Fibroblast of villous mesenchyme (primary cell): Measurements from ENCODE around the gene GALNT16. TPM values are rescaled to one million over a fixed set of nuclear protein-coding genes. Genes with fewer than 3 reads are reported as not detected.
"Not testable (repeated sequence)": the region's sequence is repeated elsewhere in the genome, so short reads cannot be mapped to it uniquely, and the experiment has no call there.

ENCODE experiments used
- DNase-seq: peaks from one replicate; pipeline ENCODE4 v3.0.0-alpha.2; 2010; ENCODE audit warnings: low read depth
- H3K4me3 ChIP-seq: 2 replicates; pipeline ENCODE4 v1.5.1; 2011; ENCODE audit warnings: low read depth, mild to moderate bottlenecking, low read length
- CTCF ChIP-seq: IDR thresholded peaks from 2 replicates; pipeline ENCODE4 v1.5.1; 2012; ENCODE audit warnings: low read depth, mild to moderate bottlenecking, low read length; ENCODE audit not compliant: insufficient read depth
- total RNA-seq: library from RNA; depleted of rRNA; stranded (reverse); fragments of >200 nt; gene quantifications from 2 replicates; pipeline ENCODE4 v1.2.3, GENCODE V29; 2012

GALNT16 gene
- total RNA-seq, 1 donor: under 0.01 TPM

- H3K4me3 ChIP-seq: no peak overlapping the region
- DNase-seq: no peak
- no peak for TF ChIP-seq CTCF
Observed at GRCh38 chr14:69270097-69270496, 10.1 kb downstream of the GALNT16 start.

GRCh38 chr14:69270795-69271708, 11.1 kb downstream of the GALNT16 start:
- TF ChIP-seq CTCF: no peak
- DNase-seq: no peak
- H3K4me3 ChIP-seq: no peak overlapping the region

- TF ChIP-seq CTCF: no peak
- no peak for DNase-seq
- no peak overlapping the region for H3K4me3 ChIP-seq
Observed at GRCh38 chr14:69274321-69274720, 14.4 kb downstream of the GALNT16 start.

GRCh38 chr14:69275331-69275730, 15.4 kb downstream of the GALNT16 start:
- no peak overlapping the region for H3K4me3 ChIP-seq
- no peak for DNase-seq
- no peak for TF ChIP-seq CTCF

GRCh38 chr14:69277356-69277755, 17.4 kb downstream of the GALNT16 start:
- DNase-seq, H3K4me3 ChIP-seq: not testable (repeated sequence)

GRCh38 chr14:69280746-69281291, 20.9 kb downstream of the GALNT16 start:
- no peak overlapping the region for H3K4me3 ChIP-seq
- no peak for TF ChIP-seq CTCF

GRCh38 chr14:69281450-69282169, 21.7 kb downstream of the GALNT16 start:
- DNase-seq: no peak
- TF ChIP-seq CTCF: no peak
- H3K4me3 ChIP-seq: no peak overlapping the region

More at GRCh38 chr14:69280746-69281291, 20.9 kb downstream of the GALNT16 start:
- no peak for DNase-seq
